Naive thymus-derived CD8-positive, alpha-beta T cell (primary cell): Measurements from ENCODE around the gene TIPARP. TPM values are rescaled to one million over a fixed set of nuclear protein-coding genes. Genes with fewer than 3 reads are reported as not detected.
A peak's percentile ranks its signal among the peaks of the same experiment; 100 is the strongest.

Experiments used
- ATAC-seq, 2 donors: fragments of 150-1000 bp; cut with Tn5 transposase in 1 of 2; sonication (Bioruptor Pico), chemical (Tn5 transposase) in 1 of 2; 1 replicate in 1 of 2; 2 replicates in 1 of 2; pipeline ENCODE4 v1.10.0; 2021; ENCODE audit warnings: mild to moderate bottlenecking in 2 of 2, moderate library complexity in 2 of 2
- POLR2A ChIA-PET: fragments of 350-600 bp; sonication (Branson Sonifier 250); formaldehyde crosslinking; loops from one replicate; lab custom pipeline; 2021; ENCODE audit warnings: antibody characterized with exemption; lab: Charles Lee
- DNase-seq, 10 donors: peaks; one replicate each; pipeline versions ENCODE4 v3.0.0 to v3.0.0-alpha.2; 2020 to 2022
- H3K27ac Mint-ChIP-seq, 10 donors: one replicate each; pipeline ENCODE4 v1.8.0; 2020 to 2022; ENCODE audit warnings: mild to moderate bottlenecking in 10 of 10, mixed read lengths in 10 of 10, moderate library complexity in 4 of 10, inconsistent platforms in 1 of 10
- H3K27me3 Mint-ChIP-seq, 5 donors: one replicate each; pipeline ENCODE4 v1.8.0; 2021 to 2022; ENCODE audit warnings: mixed read lengths in 5 of 5
- H3K36me3 Mint-ChIP-seq, 3 donors: one replicate each; pipeline ENCODE4 v1.8.0; 2020 to 2022; ENCODE audit warnings: mixed read lengths in 3 of 3, mild to moderate bottlenecking in 2 of 3, inconsistent platforms in 1 of 3
- H3K4me1 Mint-ChIP-seq, 4 donors: one replicate each; pipeline ENCODE4 v1.8.0; 2021 to 2022; ENCODE audit warnings: mixed read lengths in 4 of 4
- H3K4me3 Mint-ChIP-seq, 10 donors: one replicate each; pipeline ENCODE4 v1.8.0; 2020 to 2022; ENCODE audit warnings: mild to moderate bottlenecking in 10 of 10, mixed read lengths in 10 of 10, moderate library complexity in 6 of 10, inconsistent platforms in 1 of 10
- H3K9me3 Mint-ChIP-seq, 9 donors: one replicate each; pipeline ENCODE4 v1.8.0; 2020 to 2022; ENCODE audit warnings: mixed read lengths in 9 of 9, mild to moderate bottlenecking in 3 of 9, inconsistent platforms in 1 of 9, moderate library complexity in 1 of 9
- polyA plus RNA-seq, 3 donors: library from polyadenylated mRNA; unstranded; fragments of 300-500 nt; fragmentation: Illumina TruSeq; gene quantifications; one replicate each; pipeline ENCODE4 v1.2.3, GENCODE V29; 2021
- total RNA-seq, 8 experiments: library from RNA in 2 of 8; stranded (reverse) in 2 of 8; gene quantifications; one replicate each; pipeline ENCODE4 v1.2.3 and lab custom pipeline; 2021 to 2026

TIPARP gene
- total and polyA plus RNA-seq, 5 experiments from 2014 or later = 4.2 to 62.0 (median 20.9) TPM

- Mint-ChIP-seq H3K27ac (no peak overlapping the region), H3K9me3 (no peaks in the 10 kb centered on the region), H3K4me1 (peaks cover 33 to 92% (median 72%) of the 10 kb centered on the region in 4 donors), H3K36me3 (peaks cover 0 to 38% (median 13%) of the 10 kb centered on the region in 3 donors), H3K27me3 (no peaks in the 10 kb centered on the region), H3K4me3 (peak overlapping the region in 2 of 10 donors; percentile 8 to 38)
- DNase-seq (no peak), ATAC-seq (no peak)
- POLR2A ChIA-PET = interaction anchor here (0.9 kb wide), 1 partner anchor 135 kb away, joined by 3 read pairs; no protein-coding TSS in a partner anchor
Measured at GRCh38 chr3:156682501-156682900, 8.1 kb downstream of the TIPARP start.

GRCh38 chr3:156682963-156683362 is 8.6 kb downstream of the TIPARP start:
- H3K27me3 Mint-ChIP-seq = no peaks in the 10 kb centered on the region
- H3K4me3 Mint-ChIP-seq = no peak overlapping the region
- H3K36me3 Mint-ChIP-seq = peaks cover 0 to 34% (median 10%) of the 10 kb centered on the region in 3 donors

GRCh38 chr3:156685198-156685597 is 10.8 kb downstream of the TIPARP start:
- Mint-ChIP-seq H3K4me1 (peaks cover 31 to 93% (median 74%) of the 10 kb centered on the region in 4 donors), H3K36me3 (peaks cover 0 to 23% (median 6%) of the 10 kb centered on the region in 3 donors), H3K4me3 (peak overlapping the region in 8 of 10 donors; percentile 5 to 63 (median 45)), H3K27ac (peak overlapping the region in 2 of 10 donors; percentile 11 to 40), H3K27me3 (no peaks in the 10 kb centered on the region), H3K9me3 (no peaks in the 10 kb centered on the region)
- no peak for DNase-seq
- ATAC-seq = no peak
- POLR2A ChIA-PET = no interaction called here

More at GRCh38 chr3:156682963-156683362, 8.6 kb downstream of the TIPARP start:
- H3K27ac Mint-ChIP-seq = no peak overlapping the region
- no peaks in the 10 kb centered on the region for H3K9me3 Mint-ChIP-seq
- DNase-seq = no peak
- peaks cover 28 to 92% (median 72%) of the 10 kb centered on the region in 4 donors for H3K4me1 Mint-ChIP-seq
- POLR2A ChIA-PET = interaction anchor here (0.7 to 0.9 kb wide), 3 partner anchors 9 to 424 kb away, joined by 3 to 4 read pairs (median 3); partner anchors contain the start of gene TIPARP
- ATAC-seq = no peak

GRCh38 chr3:156685752-156686151 is 11.4 kb downstream of the TIPARP start:
- peaks cover 29 to 93% (median 74%) of the 10 kb centered on the region in 4 donors for H3K4me1 Mint-ChIP-seq
- no peaks in the 10 kb centered on the region for H3K27me3 Mint-ChIP-seq
- DNase-seq (no peak), ATAC-seq (peak in 1 of 2 donors; percentile 38)
- no peaks in the 10 kb centered on the region for H3K9me3 Mint-ChIP-seq
- peak overlapping the region in 9 of 10 donors; percentile 4 to 63 (median 44) for H3K4me3 Mint-ChIP-seq
- H3K36me3 Mint-ChIP-seq = peaks cover 0 to 17% (median 6%) of the 10 kb centered on the region in 3 donors
- POLR2A ChIA-PET = no interaction called here
- peak overlapping the region in 2 of 10 donors; percentile 3 to 40 for H3K27ac Mint-ChIP-seq

DNA sequence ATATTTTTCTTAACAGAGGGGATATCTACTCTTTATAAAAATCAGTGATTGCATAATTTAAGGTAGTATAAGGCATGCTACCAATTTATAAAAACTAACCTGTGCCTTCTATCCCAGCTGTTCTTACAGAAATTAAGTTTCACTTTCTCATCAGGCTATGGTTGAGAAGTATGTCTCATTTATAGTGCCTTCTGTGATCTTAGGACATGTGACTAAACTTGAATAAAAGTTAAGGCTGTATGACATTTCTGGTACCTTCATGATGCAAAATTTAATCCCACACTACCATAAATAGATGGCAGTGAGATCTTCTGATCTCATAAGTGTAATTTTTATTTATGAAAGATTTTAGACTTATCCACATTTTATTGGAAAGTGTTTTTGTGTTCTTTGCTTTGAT is 12.6 kb downstream of the TIPARP start:
- Mint-ChIP-seq H3K27ac (no peak overlapping the region), H3K36me3 (peaks cover 0 to 8% (median 6%) of the 10 kb centered on the region in 3 donors), H3K4me1 (peaks cover 28 to 93% (median 72%) of the 10 kb centered on the region in 4 donors), H3K4me3 (peak overlapping the region in 2 of 10 donors; percentile 34 to 36), H3K9me3 (no peaks in the 10 kb centered on the region), H3K27me3 (no peaks in the 10 kb centered on the region)
- peak in 2 of 10 donors; percentile 11 to 23 for DNase-seq
- ATAC-seq = peak; percentile 74 to 87
- POLR2A ChIA-PET = no interaction called here

DNA sequence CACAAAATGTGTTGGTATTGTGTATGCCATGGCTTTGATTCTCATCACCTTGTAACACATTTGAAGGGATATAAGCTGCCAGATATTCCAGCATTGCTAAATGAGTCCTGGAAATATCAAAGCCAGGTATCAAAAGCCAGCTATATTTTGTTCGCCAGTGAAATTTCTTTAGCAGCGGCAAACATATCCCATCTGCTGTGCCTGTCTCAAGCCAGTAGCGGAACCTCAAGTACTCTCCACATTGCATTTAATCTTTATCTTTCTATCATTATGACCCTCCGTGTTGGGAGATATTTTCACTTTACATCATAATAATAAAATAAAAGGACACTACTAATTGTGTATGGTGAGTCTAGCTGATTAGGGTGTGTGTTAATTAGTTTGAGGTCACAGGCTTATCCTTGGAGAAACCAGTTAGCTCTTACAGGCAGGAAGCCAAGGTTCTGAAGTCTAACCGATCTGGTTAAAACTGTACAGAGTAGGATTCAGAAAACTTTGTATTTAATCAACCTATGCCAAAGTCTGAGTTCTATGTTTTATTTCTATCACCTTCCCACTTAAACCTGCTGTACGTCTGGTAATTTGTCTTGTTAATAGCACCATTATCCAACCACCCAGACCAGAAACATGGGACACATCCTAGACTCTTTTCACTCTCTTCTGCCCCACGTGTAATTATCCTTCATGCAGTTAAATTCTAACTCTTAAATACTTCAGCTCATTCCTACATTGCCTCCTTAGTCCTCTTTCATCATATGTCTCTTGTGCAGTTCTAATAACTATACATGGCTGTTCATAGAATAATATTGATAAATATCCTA is 14.5 kb downstream of the TIPARP start:
- peak overlapping the region in 1 of 10 donors; percentile 25 for H3K4me3 Mint-ChIP-seq
- POLR2A ChIA-PET = no interaction called here

GRCh38 chr3:156689608-156690007 is 15.2 kb downstream of the TIPARP start:
- no peaks in the 10 kb centered on the region for H3K9me3 Mint-ChIP-seq
- POLR2A ChIA-PET = no interaction called here
- H3K36me3 Mint-ChIP-seq = peaks cover 0 to 20% (median 13%) of the 10 kb centered on the region in 3 donors
- peaks cover 28 to 73% (median 63%) of the 10 kb centered on the region in 4 donors for H3K4me1 Mint-ChIP-seq
- no peak for ATAC-seq
- H3K27ac Mint-ChIP-seq = no peak overlapping the region
- DNase-seq = no peak
- H3K27me3 Mint-ChIP-seq = no peaks in the 10 kb centered on the region
- no peak overlapping the region for H3K4me3 Mint-ChIP-seq

More for the DNA sequence above, 14.5 kb downstream of the TIPARP start:
- no peak overlapping the region for H3K27ac Mint-ChIP-seq
- ATAC-seq (no peak), DNase-seq (no peak)
- no peaks in the 10 kb centered on the region for H3K9me3 Mint-ChIP-seq
- no peaks in the 10 kb centered on the region for H3K27me3 Mint-ChIP-seq
- peaks cover 0 to 12% (median 7%) of the 10 kb centered on the region in 3 donors for H3K36me3 Mint-ChIP-seq
- peaks cover 28 to 80% (median 66%) of the 10 kb centered on the region in 4 donors for H3K4me1 Mint-ChIP-seq

- DNase-seq = no peak
- POLR2A ChIA-PET = no interaction called here
Measured at GRCh38 chr3:156691920-156692319, 17.5 kb downstream of the TIPARP start.

DNA sequence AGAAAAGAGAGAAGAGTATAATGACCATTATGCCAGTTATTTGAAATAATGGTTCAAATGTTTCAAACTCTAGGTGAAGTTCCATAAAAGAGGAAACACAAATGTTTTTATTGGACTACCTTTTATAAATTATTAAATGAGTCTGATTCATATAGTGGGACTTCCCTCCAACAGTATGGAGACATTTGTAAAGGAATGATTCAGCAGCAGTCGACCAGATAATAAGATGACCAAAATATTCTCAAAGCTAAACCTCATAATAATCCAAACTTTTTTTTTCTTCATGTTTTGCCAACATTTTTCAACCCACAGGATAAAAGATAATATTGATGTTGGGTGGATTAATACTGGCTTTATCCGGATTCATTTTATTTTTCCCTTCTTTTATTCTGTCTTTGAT is 18.8 kb downstream of the TIPARP start:
- no peak for DNase-seq
- no peaks in the 10 kb centered on the region for H3K27me3 Mint-ChIP-seq
- peaks cover 0 to 51% (median 33%) of the 10 kb centered on the region in 3 donors for H3K36me3 Mint-ChIP-seq
- peaks cover 19 to 40% (median 34%) of the 10 kb centered on the region in 4 donors for H3K4me1 Mint-ChIP-seq
- no peak overlapping the region for H3K4me3 Mint-ChIP-seq
- no peak for ATAC-seq
- no peaks in the 10 kb centered on the region for H3K9me3 Mint-ChIP-seq
- POLR2A ChIA-PET = no interaction called here
- H3K27ac Mint-ChIP-seq = no peak overlapping the region

More at GRCh38 chr3:156691920-156692319, 17.5 kb downstream of the TIPARP start:
- peaks cover 19 to 53% (median 45%) of the 10 kb centered on the region in 4 donors for H3K4me1 Mint-ChIP-seq
- no peak overlapping the region for H3K4me3 Mint-ChIP-seq
- ATAC-seq = no peak
- H3K9me3 Mint-ChIP-seq = no peaks in the 10 kb centered on the region
- H3K27me3 Mint-ChIP-seq = no peaks in the 10 kb centered on the region
- peaks cover 0 to 39% (median 30%) of the 10 kb centered on the region in 3 donors for H3K36me3 Mint-ChIP-seq
- H3K27ac Mint-ChIP-seq = no peak overlapping the region

GRCh38 chr3:156694536-156694935 is 20.1 kb downstream of the TIPARP start:
- H3K4me1 Mint-ChIP-seq = peaks cover 19 to 30% (median 26%) of the 10 kb centered on the region in 4 donors
- POLR2A ChIA-PET = no interaction called here
- peak overlapping the region in 1 of 10 donors; percentile 5 for H3K27ac Mint-ChIP-seq

GRCh38 chr3:156702367-156702766 is 28.0 kb downstream of the TIPARP start:
- ATAC-seq (no peak), DNase-seq (no peak)
- no peaks in the 10 kb centered on the region for H3K27me3 Mint-ChIP-seq
- POLR2A ChIA-PET = interaction anchor here (1.5 kb wide), 1 partner anchor 27 kb away, joined by 4 read pairs; no protein-coding TSS in a partner anchor
- no peaks in the 10 kb centered on the region for H3K9me3 Mint-ChIP-seq
- peak overlapping the region in 2 of 10 donors; percentile 30 to 53 for H3K27ac Mint-ChIP-seq
- H3K4me3 Mint-ChIP-seq = no peak overlapping the region
- peaks cover 0 to 28% (median 11%) of the 10 kb centered on the region in 4 donors for H3K4me1 Mint-ChIP-seq
- H3K36me3 Mint-ChIP-seq = peaks cover 8 to 80% (median 33%) of the 10 kb centered on the region in 3 donors

More at GRCh38 chr3:156694536-156694935, 20.1 kb downstream of the TIPARP start:
- no peak for ATAC-seq
- Mint-ChIP-seq H3K4me3 (no peak overlapping the region), H3K27me3 (no peaks in the 10 kb centered on the region), H3K9me3 (no peaks in the 10 kb centered on the region), H3K36me3 (peaks cover 0 to 57% (median 33%) of the 10 kb centered on the region in 3 donors)
- DNase-seq = no peak

GRCh38 chr3:156704370-156705036 is 30.1 kb downstream of the TIPARP start:
- H3K27ac Mint-ChIP-seq = peak overlapping the region in 3 of 10 donors; percentile 16 to 27 (median 16)
- ATAC-seq = no peak
- H3K4me3 Mint-ChIP-seq = no peak overlapping the region
- POLR2A ChIA-PET = no interaction called here
- H3K27me3 Mint-ChIP-seq = no peaks in the 10 kb centered on the region
- H3K36me3 Mint-ChIP-seq = peaks cover 8 to 74% (median 42%) of the 10 kb centered on the region in 3 donors
- no peak for DNase-seq
- no peaks in the 10 kb centered on the region for H3K9me3 Mint-ChIP-seq
- H3K4me1 Mint-ChIP-seq = peaks cover 0 to 28% (median 6%) of the 10 kb centered on the region in 4 donors
